GM23338 (cell line): ENCODE data around the gene HMX2. TPM values are rescaled to one million over a fixed set of nuclear protein-coding genes. Genes with fewer than 3 reads are reported as not detected.

Source experiments
- ATAC-seq: fragments of 200-7000 bp; cut with Tn5 transposase; 3 replicates; pipeline ENCODE4 v1.9.1; 2020
- DNase-seq: peaks from one replicate; pipeline ENCODE4 v3.0.0-alpha.2; 2015; ENCODE audit warnings: low spot score
- H2AFZ ChIP-seq: fragments of 200-600 bp; sonication (generic); 2 replicates; pipeline ENCODE4 v1.8.0; 2016; ENCODE audit warnings: antibody characterized with exemption, mild to moderate bottlenecking, moderate library complexity
- H3F3A ChIP-seq: fragments of 200-600 bp; sonication (generic); replicated peaks from 2 replicates; pipeline ENCODE4 v1.8.0; 2017; ENCODE audit warnings: antibody characterized with exemption, mixed run types, low read depth
- H3K27ac ChIP-seq: fragments of 200-600 bp; sonication (generic); 2 replicates; pipeline ENCODE4 v1.6.1; 2016; ENCODE audit warnings: low read depth
- H3K27me3 ChIP-seq: fragments of 200-600 bp; sonication (generic); 2 replicates; pipeline ENCODE4 v1.8.0; 2016; ENCODE audit warnings: mild to moderate bottlenecking, mixed run types, moderate library complexity; ENCODE audit not compliant: insufficient read depth
- H3K36me3 ChIP-seq: fragments of 200-600 bp; sonication (generic); 2 replicates; pipeline ENCODE4 v1.8.0; 2016; ENCODE audit warnings: mild to moderate bottlenecking; ENCODE audit not compliant: insufficient read depth
- H3K4me1 ChIP-seq: fragments of 200-600 bp; sonication (generic); 2 replicates; pipeline ENCODE4 v1.8.0; 2016; ENCODE audit warnings: mild to moderate bottlenecking, moderate library complexity; ENCODE audit not compliant: insufficient read depth
- H3K4me2 ChIP-seq: fragments of 200-600 bp; sonication (generic); 2 replicates; pipeline ENCODE4 v1.7.1; 2017; ENCODE audit warnings: mixed run types
- H3K4me3 ChIP-seq: fragments of 200-600 bp; sonication (generic); 2 replicates; pipeline ENCODE4 v1.6.1; 2016; ENCODE audit warnings: mixed run types
- H3K79me2 ChIP-seq: fragments of 200-600 bp; sonication (generic); replicated peaks from 2 replicates; pipeline ENCODE4 v1.8.0; 2017; ENCODE audit warnings: mild to moderate bottlenecking; ENCODE audit not compliant: insufficient read depth
- H3K9me2 ChIP-seq: fragments of 200-600 bp; sonication (generic); 2 replicates; pipeline ENCODE4 v1.8.0; 2017; ENCODE audit not compliant: insufficient read depth
- H4K20me1 ChIP-seq: fragments of 200-600 bp; sonication (generic); replicated peaks from 2 replicates; pipeline ENCODE4 v1.8.0; 2017; ENCODE audit warnings: mild to moderate bottlenecking; ENCODE audit not compliant: insufficient read depth
- H3K27ac Mint-ChIP-seq: 2 replicates; pipeline ENCODE4 v1.8.0; 2020; ENCODE audit warnings: inconsistent platforms, mild to moderate bottlenecking, moderate library complexity, mixed read lengths
- H3K27me3 Mint-ChIP-seq: 3 replicates; pipeline ENCODE4 v1.8.0; 2022; ENCODE audit warnings: low read depth, mild to moderate bottlenecking, moderate library complexity, mixed read lengths, inconsistent platforms; ENCODE audit not compliant: insufficient read depth, poor library complexity
- H3K36me3 Mint-ChIP-seq: 3 replicates; pipeline ENCODE4 v1.8.0; 2021; ENCODE audit warnings: low read depth, mild to moderate bottlenecking, inconsistent platforms, moderate library complexity, mixed read lengths
- H3K4me1 Mint-ChIP-seq: 3 replicates; pipeline ENCODE4 v1.8.0; 2020; ENCODE audit warnings: mild to moderate bottlenecking, inconsistent platforms, mixed read lengths
- H3K4me3 Mint-ChIP-seq: 3 replicates; pipeline ENCODE4 v1.8.0; 2021; ENCODE audit warnings: moderate library complexity, mild to moderate bottlenecking, inconsistent platforms, mixed read lengths
- H3K9me3 Mint-ChIP-seq: 3 replicates; pipeline ENCODE4 v1.8.0; 2020; ENCODE audit warnings: moderate library complexity, mild to moderate bottlenecking, inconsistent platforms, mixed read lengths
- CREB1 ChIP-seq: fragments of 250-450 bp; sonication (Bioruptor Pico); IDR thresholded peaks from 2 replicates; pipeline ENCODE4 v1.5.0; 2020; ENCODE audit warnings: low read depth, mild to moderate bottlenecking, moderate library complexity
- CTCF ChIP-seq, 2 experiments: fragments of 200-600 bp in 1 of 2; sonication (generic) in 1 of 2; conservative IDR thresholded peaks; 2 replicates each; pipeline versions ENCODE4 v1.5.1 to v1.6.1; 2016 to 2017; ENCODE audit warnings: antibody characterized with exemption in 2 of 2, low read depth in 2 of 2, mild to moderate bottlenecking in 2 of 2, moderate library complexity in 1 of 2
- ETS1 ChIP-seq: IDR thresholded peaks from 2 replicates; pipeline ENCODE4 v1.6.1; 2016; ENCODE audit warnings: antibody characterized with exemption
- EZH2 ChIP-seq: fragments of 200-600 bp; sonication (generic); IDR thresholded peaks from one replicate; pipeline ENCODE4 v1.8.0; 2017; ENCODE audit warnings: antibody characterized with exemption, mild to moderate bottlenecking, low read depth; ENCODE audit not compliant: unreplicated experiment
- JUNB ChIP-seq: IDR thresholded peaks from one replicate; pipeline ENCODE4 v1.6.1; 2016; ENCODE audit warnings: antibody characterized with exemption; ENCODE audit not compliant: unreplicated experiment
- NANOG ChIP-seq: IDR thresholded peaks from 2 replicates; pipeline ENCODE4 v1.6.1; 2016; ENCODE audit warnings: antibody characterized with exemption, borderline replicate concordance
- ZNF114 ChIP-seq: fragments of 250-450 bp; sonication (Bioruptor Pico); IDR thresholded peaks from 2 replicates; pipeline ENCODE4 v1.5.0; 2020; ENCODE audit warnings: mild to moderate bottlenecking, moderate library complexity
- ZNF331 ChIP-seq: fragments of 250-450 bp; sonication (Bioruptor Pico); IDR thresholded peaks from 2 replicates; pipeline ENCODE4 v1.5.0; 2020; ENCODE audit warnings: low read depth, mild to moderate bottlenecking, moderate library complexity
- ZNF462 ChIP-seq: fragments of 250-450 bp; sonication (Bioruptor Pico); IDR thresholded peaks from 2 replicates; pipeline ENCODE4 v1.5.0; 2020; ENCODE audit warnings: mild to moderate bottlenecking, moderate library complexity
- polyA plus RNA-seq: library from polyadenylated mRNA; unstranded; fragments of >200 nt; fragmentation: Nextera tagmentation; extraction: Ambion mirVana; gene quantifications from 2 replicates; pipeline ENCODE4 v1.2.1, GENCODE V29; 2016
- total RNA-seq: library from RNA; depleted of rRNA; stranded (reverse); fragments of >200 nt; shearing (Covaris generic); gene quantifications from 2 replicates; pipeline ENCODE4 v1.2.3, GENCODE V29; 2014

Gene HMX2
- total and polyA plus RNA-seq, 2 experiments from 2014 or later: 2.6 to 3.4 TPM

- H4K20me1 ChIP-seq: peaks cover 11% of the 10 kb centered on the region; the same call in 1 of the 2 replicates
- H3K36me3 ChIP-seq: no peaks in the 10 kb centered on the region; the same call in none of the 2 replicates
- Mint-ChIP-seq H3K4me3 (no peak overlapping the region), H3K9me3 (peaks cover 3% of the 10 kb centered on the region; the same call in 2 of the 3 replicates), H3K27me3 (peaks cover 1% of the 10 kb centered on the region), H3K4me1 (peaks cover 10% of the 10 kb centered on the region), H3K36me3 (peaks cover 11% of the 10 kb centered on the region; the same call in 2 of the 3 replicates), H3K27ac (no peak overlapping the region)
- H2AFZ ChIP-seq: no peak overlapping the region
- no peaks in the 10 kb centered on the region for H3K27me3 ChIP-seq
- H3K4me1 ChIP-seq: peaks cover 10% of the 10 kb centered on the region
- H3K9me2 ChIP-seq: no peaks in the 10 kb centered on the region
- no peak overlapping the region for H3K27ac ChIP-seq
- H3K79me2 ChIP-seq: no peaks in the 10 kb centered on the region
- H3F3A ChIP-seq: no peaks in the 10 kb centered on the region
- no peak overlapping the region for H3K4me2 ChIP-seq
- H3K4me3 ChIP-seq: no peak overlapping the region
- no peak for TF ChIP-seq EZH2
- TF ChIP-seq CREB1 (CRISPR knock-in tag): no peak
- no peak for TF ChIP-seq ZNF331 (CRISPR knock-in tag)
- TF ChIP-seq ZNF114 (CRISPR knock-in tag): no peak
- TF ChIP-seq CTCF (conservative IDR thresholded peaks at IDR 0.05; ENCODE audit: low read depth in 2 of 2): no peak
- no peak for TF ChIP-seq NANOG
- TF ChIP-seq JUNB: no peak
- no peak for TF ChIP-seq ZNF462 (CRISPR knock-in tag)
- no peak for TF ChIP-seq ETS1
- DNase-seq: no peak
- no peak for ATAC-seq
These were observed 39.8 kb downstream of the HMX2 start for GRCh38 chr10:123187781-123188180.
